Tibial nerve (tissue), 4 donors: Measurements from ENCODE around the gene GRID1.

ENCODE experiments used
- EP300 ChIP-seq, 2 donors: sonication (generic); formaldehyde crosslinking; IDR thresholded peaks; one replicate each; pipeline ENCODE4 v1.6.1; 2017; ENCODE audit warnings: antibody characterized with exemption in 2 of 2, mild to moderate bottlenecking in 1 of 2
- POLR2A ChIP-seq, 2 donors: fragments of 450-650 bp; IDR thresholded peaks; one replicate each; pipeline ENCODE4 v1.6.1; 2017; ENCODE audit warnings: antibody characterized with exemption in 2 of 2, mild to moderate bottlenecking in 2 of 2, moderate library complexity in 2 of 2
- TF ChIP-seq, protein P1 (sequence below), 5 experiments: fragments of 200-600 bp in 3 of 5; fragments of 450-650 bp in 2 of 5; sonication (generic) in 3 of 5; IDR thresholded peaks; one replicate each; pipeline ENCODE4 v1.5.1; 2016 to 2019; ENCODE audit warnings: antibody characterized with exemption in 5 of 5, mild to moderate bottlenecking in 3 of 5, moderate library complexity in 2 of 5

GRCh38 chr10:86361156-86362128, 5.2 kb downstream of the GRID1 start:
- TF ChIP-seq POLR2A (IDR thresholded peaks at IDR 0.05) (no peak), EP300 (IDR thresholded peaks at IDR 0.05) (no peak)
- TF ChIP-seq, protein P1, sequence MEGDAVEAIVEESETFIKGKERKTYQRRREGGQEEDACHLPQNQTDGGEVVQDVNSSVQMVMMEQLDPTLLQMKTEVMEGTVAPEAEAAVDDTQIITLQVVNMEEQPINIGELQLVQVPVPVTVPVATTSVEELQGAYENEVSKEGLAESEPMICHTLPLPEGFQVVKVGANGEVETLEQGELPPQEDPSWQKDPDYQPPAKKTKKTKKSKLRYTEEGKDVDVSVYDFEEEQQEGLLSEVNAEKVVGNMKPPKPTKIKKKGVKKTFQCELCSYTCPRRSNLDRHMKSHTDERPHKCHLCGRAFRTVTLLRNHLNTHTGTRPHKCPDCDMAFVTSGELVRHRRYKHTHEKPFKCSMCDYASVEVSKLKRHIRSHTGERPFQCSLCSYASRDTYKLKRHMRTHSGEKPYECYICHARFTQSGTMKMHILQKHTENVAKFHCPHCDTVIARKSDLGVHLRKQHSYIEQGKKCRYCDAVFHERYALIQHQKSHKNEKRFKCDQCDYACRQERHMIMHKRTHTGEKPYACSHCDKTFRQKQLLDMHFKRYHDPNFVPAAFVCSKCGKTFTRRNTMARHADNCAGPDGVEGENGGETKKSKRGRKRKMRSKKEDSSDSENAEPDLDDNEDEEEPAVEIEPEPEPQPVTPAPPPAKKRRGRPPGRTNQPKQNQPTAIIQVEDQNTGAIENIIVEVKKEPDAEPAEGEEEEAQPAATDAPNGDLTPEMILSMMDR (IDR thresholded peaks at IDR 0.05) = no peak
